Measurements from ENCODE around the gene STARD13. TPM values are rescaled to one million over a fixed set of nuclear protein-coding genes. Genes with fewer than 3 reads are reported as not detected.

Gene STARD13
- total RNA-seq, 1 donor from 2014 or later: 2.0 TPM

- Mint-ChIP-seq H3K4me3 (no peak overlapping the region), H3K27me3 (ENCODE audit: insufficient read depth, low read depth) (no peaks in the 10 kb centered on the region), H3K9me3 (no peaks in the 10 kb centered on the region), H3K36me3 (no peaks in the 10 kb centered on the region), H3K4me1 (peaks cover 36% of the 10 kb centered on the region), H3K27ac (no peak overlapping the region)
- no peak for DNase-seq (ENCODE audit: low spot score)
- Histone ChIP-seq H3K4me1 (peaks cover 12% of the 10 kb centered on the region), H3K27ac (no peak overlapping the region), H4K20me1 (ENCODE audit: low read depth) (no peaks in the 10 kb centered on the region), H3K27me3 (no peaks in the 10 kb centered on the region), H3K4me2 (no peak overlapping the region), H3K4me3 (no peak overlapping the region), H3K9ac (no peak overlapping the region), H3K9me3 (ENCODE audit: low read depth) (no peaks in the 10 kb centered on the region), H3F3A (ENCODE audit: low read depth) (no peaks in the 10 kb centered on the region), H3K36me3 (no peaks in the 10 kb centered on the region), H2AFZ (replicated peaks) (no peak overlapping the region), H3K79me2 (ENCODE audit: low read depth) (no peaks in the 10 kb centered on the region)
- TF ChIP-seq CTCF (IDR thresholded peaks at IDR 0.05): no peak
- TF ChIP-seq EZH2 (IDR thresholded peaks at IDR 0.05): no peak
- no peak for TF ChIP-seq EZH2phosphoT487 (IDR thresholded peaks at IDR 0.05)
Observed at GRCh38 chr13:33283195-33283911, 2.2 kb downstream of the STARD13 start.

- Histone ChIP-seq H3K27me3 (no peaks in the 10 kb centered on the region), H3K9me3 (ENCODE audit: low read depth) (no peaks in the 10 kb centered on the region), H3K79me2 (ENCODE audit: low read depth) (no peaks in the 10 kb centered on the region), H3K36me3 (no peaks in the 10 kb centered on the region), H3K4me3 (no peak overlapping the region), H3F3A (ENCODE audit: low read depth) (no peaks in the 10 kb centered on the region), H3K9ac (no peak overlapping the region), H3K27ac (no peak overlapping the region), H3K4me1 (peaks cover 12% of the 10 kb centered on the region), H2AFZ (replicated peaks) (no peak overlapping the region), H4K20me1 (ENCODE audit: low read depth) (no peaks in the 10 kb centered on the region), H3K4me2 (no peak overlapping the region)
- Mint-ChIP-seq H3K36me3 (no peaks in the 10 kb centered on the region), H3K4me1 (peaks cover 31% of the 10 kb centered on the region), H3K27me3 (ENCODE audit: insufficient read depth, low read depth) (no peaks in the 10 kb centered on the region), H3K27ac (no peak overlapping the region), H3K9me3 (no peaks in the 10 kb centered on the region), H3K4me3 (no peak overlapping the region)
- TF ChIP-seq CTCF (IDR thresholded peaks at IDR 0.05): no peak
- TF ChIP-seq EZH2 (IDR thresholded peaks at IDR 0.05): no peak
- no peak for TF ChIP-seq EZH2phosphoT487 (IDR thresholded peaks at IDR 0.05)
- DNase-seq (ENCODE audit: low spot score): no peak
Observed at GRCh38 chr13:33281951-33282595, 3.5 kb downstream of the STARD13 start.

GRCh38 chr13:33280923-33281322, 4.6 kb downstream of the STARD13 start:
- Histone ChIP-seq H4K20me1 (ENCODE audit: low read depth) (no peaks in the 10 kb centered on the region), H2AFZ (replicated peaks) (no peak overlapping the region), H3K9ac (no peak overlapping the region), H3K4me1 (peaks cover 7% of the 10 kb centered on the region), H3K4me2 (no peak overlapping the region), H3K27me3 (no peaks in the 10 kb centered on the region), H3K36me3 (no peaks in the 10 kb centered on the region), H3K79me2 (ENCODE audit: low read depth) (no peaks in the 10 kb centered on the region), H3K27ac (no peak overlapping the region), H3F3A (ENCODE audit: low read depth) (no peaks in the 10 kb centered on the region), H3K4me3 (no peak overlapping the region), H3K9me3 (ENCODE audit: low read depth) (no peaks in the 10 kb centered on the region)
- no peaks in the 10 kb centered on the region for H3K9me3 Mint-ChIP-seq
- H3K27me3 Mint-ChIP-seq (ENCODE audit: insufficient read depth, low read depth): no peaks in the 10 kb centered on the region
- H3K27ac Mint-ChIP-seq: no peak overlapping the region
- TF ChIP-seq CTCF (IDR thresholded peaks at IDR 0.05): no peak
- peaks cover 24% of the 10 kb centered on the region for H3K4me1 Mint-ChIP-seq
- no peak for DNase-seq (ENCODE audit: low spot score)
- H3K4me3 Mint-ChIP-seq: no peak overlapping the region
- no peaks in the 10 kb centered on the region for H3K36me3 Mint-ChIP-seq
